Ascending aorta (tissue), 2 donors: ENCODE measurements around the gene FSHR. TPM values are rescaled to one million over a fixed set of nuclear protein-coding genes. Genes with fewer than 3 reads are reported as not detected.

Experiments used
- DNase-seq, 2 donors: peaks; one replicate each; pipeline ENCODE4 v3.0.0-alpha.2; 2019; ENCODE audit warnings: low spot score in 2 of 2
- H3K27ac ChIP-seq, 2 donors: fragments of 200-600 bp; sonication (generic); one replicate each; pipeline ENCODE4 v1.5.1; 2016 to 2017; ENCODE audit warnings: mild to moderate bottlenecking in 1 of 2
- H3K27me3 ChIP-seq: fragments of 200-600 bp; sonication (generic); one replicate; pipeline ENCODE4 v1.5.1; 2017
- H3K36me3 ChIP-seq, 2 donors: fragments of 200-600 bp; sonication (generic); one replicate each; pipeline ENCODE4 v1.5.1; 2016
- H3K4me1 ChIP-seq, 2 donors: fragments of 200-600 bp; sonication (generic); one replicate each; pipeline ENCODE4 v1.5.1; 2016 to 2017; ENCODE audit warnings: mild to moderate bottlenecking in 1 of 2
- H3K4me3 ChIP-seq, 2 donors: fragments of 200-600 bp; sonication (generic); one replicate each; pipeline ENCODE4 v1.5.1; 2016 to 2017; ENCODE audit warnings: mild to moderate bottlenecking in 1 of 2
- H3K9me3 ChIP-seq, 2 donors: fragments of 200-600 bp; sonication (generic); one replicate each; pipeline ENCODE4 v1.5.1; 2016
- intact Hi-C: fragments of 100-400 bp; cut with DNase I; formaldehyde crosslinking; loops from one replicate; pipeline ENCODE4 v1.15.1; 2023
- total RNA-seq: library from RNA; depleted of rRNA; stranded (reverse); fragments of >200 nt; gene quantifications from one replicate; pipeline ENCODE4 v1.1.0, GENCODE V29; 2016
- TF ChIP-seq, protein P1 (sequence below), 3 experiments: fragments of 200-600 bp in 2 of 3; fragments of 450-650 bp in 1 of 3; sonication (generic) in 2 of 3; IDR thresholded peaks; one replicate each; pipeline ENCODE4 v1.5.1; 2016 to 2019; ENCODE audit warnings: antibody characterized with exemption in 3 of 3, mild to moderate bottlenecking in 1 of 3, moderate library complexity in 1 of 3

FSHR gene
- total RNA-seq, 1 donor from 2014 or later = not detected

- Histone ChIP-seq H3K27ac (no peak overlapping the region), H3K36me3 (no peaks in the 10 kb centered on the region), H3K4me3 (no peak overlapping the region), H3K4me1 (no peaks in the 10 kb centered on the region), H3K27me3 (no peaks in the 10 kb centered on the region), H3K9me3 (peaks cover 0 to 4% of the 10 kb centered on the region in 2 donors)
- no peak for DNase-seq
- intact Hi-C loops = no loop called here
- TF ChIP-seq, protein P1, sequence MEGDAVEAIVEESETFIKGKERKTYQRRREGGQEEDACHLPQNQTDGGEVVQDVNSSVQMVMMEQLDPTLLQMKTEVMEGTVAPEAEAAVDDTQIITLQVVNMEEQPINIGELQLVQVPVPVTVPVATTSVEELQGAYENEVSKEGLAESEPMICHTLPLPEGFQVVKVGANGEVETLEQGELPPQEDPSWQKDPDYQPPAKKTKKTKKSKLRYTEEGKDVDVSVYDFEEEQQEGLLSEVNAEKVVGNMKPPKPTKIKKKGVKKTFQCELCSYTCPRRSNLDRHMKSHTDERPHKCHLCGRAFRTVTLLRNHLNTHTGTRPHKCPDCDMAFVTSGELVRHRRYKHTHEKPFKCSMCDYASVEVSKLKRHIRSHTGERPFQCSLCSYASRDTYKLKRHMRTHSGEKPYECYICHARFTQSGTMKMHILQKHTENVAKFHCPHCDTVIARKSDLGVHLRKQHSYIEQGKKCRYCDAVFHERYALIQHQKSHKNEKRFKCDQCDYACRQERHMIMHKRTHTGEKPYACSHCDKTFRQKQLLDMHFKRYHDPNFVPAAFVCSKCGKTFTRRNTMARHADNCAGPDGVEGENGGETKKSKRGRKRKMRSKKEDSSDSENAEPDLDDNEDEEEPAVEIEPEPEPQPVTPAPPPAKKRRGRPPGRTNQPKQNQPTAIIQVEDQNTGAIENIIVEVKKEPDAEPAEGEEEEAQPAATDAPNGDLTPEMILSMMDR (IDR thresholded peaks at IDR 0.05) = no peak
These were observed 11.3 kb upstream of the FSHR start for GRCh38 chr2:49165662-49166061.

DNA sequence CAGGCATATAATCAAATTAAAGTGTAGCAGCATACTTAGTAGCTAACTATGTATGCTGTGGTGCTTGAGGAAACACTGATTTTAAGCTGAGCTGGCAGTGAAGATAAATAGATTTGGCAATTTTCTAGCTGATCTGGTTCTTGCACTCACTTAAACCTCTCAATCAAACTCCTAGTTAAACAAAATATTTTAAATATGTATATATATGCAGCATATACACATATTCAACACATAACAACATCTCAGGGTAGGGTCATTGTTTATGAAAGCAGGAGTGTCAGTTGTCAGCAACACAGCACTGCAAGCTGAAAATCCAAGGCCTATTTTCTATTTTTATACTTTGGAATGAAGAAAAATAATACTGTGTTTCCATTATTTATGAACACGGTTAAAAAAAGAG, 10.4 kb upstream of the FSHR start:
- no peak overlapping the region for H3K4me3 ChIP-seq
- no peak overlapping the region for H3K27ac ChIP-seq
- no peaks in the 10 kb centered on the region for H3K36me3 ChIP-seq
- TF ChIP-seq, protein P1 (IDR thresholded peaks at IDR 0.05) = no peak
- intact Hi-C loops = no loop called here
- DNase-seq = no peak
- H3K9me3 ChIP-seq = no peaks in the 10 kb centered on the region
- no peaks in the 10 kb centered on the region for H3K4me1 ChIP-seq
- no peaks in the 10 kb centered on the region for H3K27me3 ChIP-seq

- no peaks in the 10 kb centered on the region for H3K9me3 ChIP-seq
These were observed 7.8 kb upstream of the FSHR start for GRCh38 chr2:49162151-49162550.

DNA sequence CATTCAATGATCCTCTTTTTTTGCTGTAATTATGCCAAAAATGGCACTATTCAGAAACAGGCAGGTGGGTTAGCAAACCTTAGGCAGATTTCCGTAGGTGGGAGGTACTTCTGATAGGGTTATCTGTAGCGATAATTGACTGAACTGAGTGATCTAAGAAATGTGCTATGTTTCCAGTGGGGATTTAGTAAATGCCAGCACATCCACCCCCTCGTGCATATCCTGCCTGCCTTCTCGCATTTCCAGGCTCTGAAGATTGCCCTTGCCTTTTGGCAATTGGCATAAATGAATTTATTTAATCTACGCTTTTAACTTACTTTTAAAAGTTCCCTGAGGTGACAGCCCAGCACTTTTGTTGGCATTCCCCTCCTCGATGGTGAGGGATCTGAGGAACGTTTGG, 576 bp upstream of the FSHR start:
- Histone ChIP-seq H3K9me3 (no peaks in the 10 kb centered on the region), H3K4me3 (no peak overlapping the region), H3K27me3 (no peaks in the 10 kb centered on the region), H3K4me1 (no peaks in the 10 kb centered on the region), H3K36me3 (no peaks in the 10 kb centered on the region), H3K27ac (no peak overlapping the region)
- TF ChIP-seq, protein P1 (IDR thresholded peaks at IDR 0.05) = no peak
- intact Hi-C loops = no loop called here
- no peak for DNase-seq

More at GRCh38 chr2:49162151-49162550, 7.8 kb upstream of the FSHR start:
- H3K27ac ChIP-seq = no peak overlapping the region
- no peak for DNase-seq
- TF ChIP-seq, protein P1 (IDR thresholded peaks at IDR 0.05) = no peak
- no peaks in the 10 kb centered on the region for H3K27me3 ChIP-seq
- H3K36me3 ChIP-seq = no peaks in the 10 kb centered on the region
- intact Hi-C loops = no loop called here
- H3K4me3 ChIP-seq = no peak overlapping the region
- H3K4me1 ChIP-seq = no peaks in the 10 kb centered on the region

DNA sequence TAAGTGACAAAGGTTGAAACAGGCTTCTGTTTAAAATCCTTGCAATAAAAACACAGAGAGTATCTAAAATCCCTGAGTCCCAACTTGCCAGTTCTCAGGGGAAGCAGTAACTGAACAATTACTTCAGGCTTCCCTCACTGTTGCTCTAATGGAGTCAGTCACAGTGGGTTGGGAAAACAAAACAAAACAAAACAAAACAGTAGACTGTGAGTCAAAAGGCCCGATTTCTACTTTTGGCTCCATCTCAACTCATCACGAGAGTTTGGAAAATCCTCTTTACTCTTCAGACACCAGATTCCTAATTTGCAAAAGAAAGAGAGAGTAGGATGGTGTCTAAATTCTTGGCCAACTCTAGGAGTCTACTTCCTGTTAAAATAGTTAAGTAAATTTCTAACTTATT, 1.1 kb downstream of the FSHR start:
- Histone ChIP-seq H3K27me3 (no peaks in the 10 kb centered on the region), H3K9me3 (no peaks in the 10 kb centered on the region), H3K27ac (no peak overlapping the region), H3K4me3 (no peak overlapping the region), H3K4me1 (no peaks in the 10 kb centered on the region), H3K36me3 (no peaks in the 10 kb centered on the region)
- TF ChIP-seq, protein P1 (IDR thresholded peaks at IDR 0.05) = no peak
- intact Hi-C loops = no loop called here
- DNase-seq = no peak

DNA sequence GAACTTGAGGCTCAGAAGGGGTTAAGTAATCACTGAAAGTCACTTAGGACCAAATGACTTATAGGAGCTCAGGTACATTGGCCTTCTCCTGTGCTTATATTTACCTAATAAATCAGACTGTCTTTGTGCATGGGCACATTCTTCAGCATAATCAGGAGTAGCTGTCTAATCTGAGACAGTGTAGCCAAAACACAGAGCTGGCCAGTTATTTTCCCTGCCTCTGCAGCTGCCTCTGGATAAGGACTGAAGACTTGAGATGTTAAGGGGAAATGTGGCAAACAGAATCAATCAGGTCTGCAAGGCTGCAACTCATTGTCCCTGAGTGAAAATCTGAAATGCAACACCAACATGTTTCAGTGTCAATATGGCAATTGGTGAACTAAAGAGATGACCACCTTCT, 1.5 kb downstream of the FSHR start:
- Histone ChIP-seq H3K9me3 (no peaks in the 10 kb centered on the region), H3K4me3 (no peak overlapping the region), H3K27ac (no peak overlapping the region), H3K4me1 (no peaks in the 10 kb centered on the region), H3K36me3 (no peaks in the 10 kb centered on the region), H3K27me3 (no peaks in the 10 kb centered on the region)
- DNase-seq = no peak
- TF ChIP-seq, protein P1 (IDR thresholded peaks at IDR 0.05) = no peak
- intact Hi-C loops = no loop called here
